ENCODE measurements around the gene SIGLEC12. TPM values are rescaled to one million over a fixed set of nuclear protein-coding genes. Genes with fewer than 3 reads are reported as not detected.
"Not testable (repeated sequence)": the region's sequence is repeated elsewhere in the genome, so short reads cannot be mapped to it uniquely, and the experiment has no call there.

The SIGLEC12 gene
- total and polyA plus RNA-seq, 9 of the 15 experiments (the other 6 are each of a cell fraction or from before 2014, with no cell fraction given), result 0.08 to 1.3 (median 0.54) TPM

DNA sequence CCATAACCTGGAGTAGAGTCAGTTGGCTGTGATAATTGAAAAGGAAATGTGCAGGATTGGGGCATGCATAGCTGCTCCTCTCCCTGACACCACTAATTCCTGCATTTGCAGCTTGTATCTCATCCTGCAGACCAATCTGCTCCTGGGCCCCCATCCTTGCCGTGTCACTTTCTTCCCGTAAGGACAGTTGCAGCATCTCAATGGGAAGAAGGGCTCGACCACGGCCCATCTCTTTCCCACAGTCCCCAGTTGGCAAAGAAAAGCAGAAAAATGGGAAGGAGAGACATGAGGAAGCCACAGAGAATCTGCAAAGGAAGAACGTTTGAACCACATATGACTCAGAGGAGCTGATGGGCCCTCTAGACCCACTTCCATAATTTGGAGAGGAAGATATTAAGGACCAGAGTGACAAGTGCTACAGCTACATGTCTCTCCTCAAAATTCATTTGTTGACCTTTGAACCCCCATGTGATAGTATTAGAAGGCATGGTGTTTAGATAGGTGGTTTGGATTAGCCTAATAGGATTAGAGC is 1.8 kb upstream of the SIGLEC12 start:
- no peak overlapping the region for H2AFZ ChIP-seq (ENCODE audit: low read depth, low read length)
- no peak for DNase-seq (ENCODE audit: extremely low read depth in 1 of 4, low spot score in 3 of 4)
- no peak overlapping the region for H3K27ac ChIP-seq (ENCODE audit: extremely low read depth, low read depth, low read length)
- intact Hi-C loops (cut with micrococcal nuclease) (no loop called here), in situ Hi-C loops (cut with MboI) (no loop called here)
- no peak for ATAC-seq
- no peak overlapping the region for H3K4me3 ChIP-seq
- H3K9ac ChIP-seq (ENCODE audit: insufficient read depth in 1 of 2, low read depth in 2 of 2, low read length in 2 of 2), result no peak overlapping the region
- TF ChIP-seq, protein P1, sequence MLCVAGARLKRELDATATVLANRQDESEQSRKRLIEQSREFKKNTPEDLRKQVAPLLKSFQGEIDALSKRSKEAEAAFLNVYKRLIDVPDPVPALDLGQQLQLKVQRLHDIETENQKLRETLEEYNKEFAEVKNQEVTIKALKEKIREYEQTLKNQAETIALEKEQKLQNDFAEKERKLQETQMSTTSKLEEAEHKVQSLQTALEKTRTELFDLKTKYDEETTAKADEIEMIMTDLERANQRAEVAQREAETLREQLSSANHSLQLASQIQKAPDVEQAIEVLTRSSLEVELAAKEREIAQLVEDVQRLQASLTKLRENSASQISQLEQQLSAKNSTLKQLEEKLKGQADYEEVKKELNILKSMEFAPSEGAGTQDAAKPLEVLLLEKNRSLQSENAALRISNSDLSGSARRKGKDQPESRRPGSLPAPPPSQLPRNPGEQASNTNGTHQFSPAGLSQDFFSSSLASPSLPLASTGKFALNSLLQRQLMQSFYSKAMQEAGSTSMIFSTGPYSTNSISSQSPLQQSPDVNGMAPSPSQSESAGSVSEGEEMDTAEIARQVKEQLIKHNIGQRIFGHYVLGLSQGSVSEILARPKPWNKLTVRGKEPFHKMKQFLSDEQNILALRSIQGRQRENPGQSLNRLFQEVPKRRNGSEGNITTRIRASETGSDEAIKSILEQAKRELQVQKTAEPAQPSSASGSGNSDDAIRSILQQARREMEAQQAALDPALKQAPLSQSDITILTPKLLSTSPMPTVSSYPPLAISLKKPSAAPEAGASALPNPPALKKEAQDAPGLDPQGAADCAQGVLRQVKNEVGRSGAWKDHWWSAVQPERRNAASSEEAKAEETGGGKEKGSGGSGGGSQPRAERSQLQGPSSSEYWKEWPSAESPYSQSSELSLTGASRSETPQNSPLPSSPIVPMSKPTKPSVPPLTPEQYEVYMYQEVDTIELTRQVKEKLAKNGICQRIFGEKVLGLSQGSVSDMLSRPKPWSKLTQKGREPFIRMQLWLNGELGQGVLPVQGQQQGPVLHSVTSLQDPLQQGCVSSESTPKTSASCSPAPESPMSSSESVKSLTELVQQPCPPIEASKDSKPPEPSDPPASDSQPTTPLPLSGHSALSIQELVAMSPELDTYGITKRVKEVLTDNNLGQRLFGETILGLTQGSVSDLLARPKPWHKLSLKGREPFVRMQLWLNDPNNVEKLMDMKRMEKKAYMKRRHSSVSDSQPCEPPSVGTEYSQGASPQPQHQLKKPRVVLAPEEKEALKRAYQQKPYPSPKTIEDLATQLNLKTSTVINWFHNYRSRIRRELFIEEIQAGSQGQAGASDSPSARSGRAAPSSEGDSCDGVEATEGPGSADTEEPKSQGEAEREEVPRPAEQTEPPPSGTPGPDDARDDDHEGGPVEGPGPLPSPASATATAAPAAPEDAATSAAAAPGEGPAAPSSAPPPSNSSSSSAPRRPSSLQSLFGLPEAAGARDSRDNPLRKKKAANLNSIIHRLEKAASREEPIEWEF (CRISPR knock-in tag; IDR thresholded peaks at IDR 0.05), result no peak
- TF ChIP-seq NR2C1 (IDR thresholded peaks at IDR 0.05), result peak; percentile 51
- TF ChIP-seq NR2C1 (tag; IDR thresholded peaks at IDR 0.05), result peak; percentile 42; the same call in 1 of the 2 replicates
- TF ChIP-seq, protein P2, sequence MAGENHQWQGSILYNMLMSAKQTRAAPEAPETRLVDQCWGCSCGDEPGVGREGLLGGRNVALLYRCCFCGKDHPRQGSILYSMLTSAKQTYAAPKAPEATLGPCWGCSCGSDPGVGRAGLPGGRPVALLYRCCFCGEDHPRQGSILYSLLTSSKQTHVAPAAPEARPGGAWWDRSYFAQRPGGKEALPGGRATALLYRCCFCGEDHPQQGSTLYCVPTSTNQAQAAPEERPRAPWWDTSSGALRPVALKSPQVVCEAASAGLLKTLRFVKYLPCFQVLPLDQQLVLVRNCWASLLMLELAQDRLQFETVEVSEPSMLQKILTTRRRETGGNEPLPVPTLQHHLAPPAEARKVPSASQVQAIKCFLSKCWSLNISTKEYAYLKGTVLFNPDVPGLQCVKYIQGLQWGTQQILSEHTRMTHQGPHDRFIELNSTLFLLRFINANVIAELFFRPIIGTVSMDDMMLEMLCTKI (IDR thresholded peaks at IDR 0.05; ENCODE audit: partially characterized antibody), result no peak
- TF ChIP-seq ZC3H8 (IDR thresholded peaks at IDR 0.05), result no peak
- no peak for TF ChIP-seq SREBF1 (IDR thresholded peaks at IDR 0.05; ENCODE audit: borderline replicate concordance, low read depth, low read length)
- TF ChIP-seq ZNF699 (CRISPR knock-in tag; IDR thresholded peaks at IDR 0.05; ENCODE audit: insufficient replicate concordance), result no peak
- TF ChIP-seq MED1 (CRISPR knock-in tag; IDR thresholded peaks at IDR 0.05; ENCODE audit: borderline replicate concordance), result no peak
- TF ChIP-seq ZBTB7A (IDR thresholded peaks at IDR 0.05; ENCODE audit: borderline replicate concordance, control insufficient read depth, low read depth, low read length), result no peak
- peaks cover 31 to 40% of the 10 kb centered on the region in 2 experiments for H3K4me1 ChIP-seq (replicated peaks in 1 of 2; ENCODE audit: control insufficient read depth in 2 of 2, insufficient read depth in 2 of 2, low read length in 2 of 2)
- no peaks in the 10 kb centered on the region for H3K9me1 ChIP-seq (ENCODE audit: control insufficient read depth, insufficient read depth, low read length)
- POLR2A ChIA-PET, result no interaction called here
- H3K27me3 ChIP-seq (ENCODE audit: control insufficient read depth in 2 of 2, insufficient read depth in 2 of 2, low read length in 2 of 2), result no peaks in the 10 kb centered on the region
- H3K4me2 ChIP-seq (ENCODE audit: insufficient read depth, low read length), result no peak overlapping the region
- no TSS peak for BruUV-seq (replicated peaks)
- H3K79me2 ChIP-seq (ENCODE audit: control insufficient read depth, insufficient read depth, low read length), result peaks cover 2% of the 10 kb centered on the region; the same call in 2 of the 3 replicates
- WGBS (ENCODE audit: insufficient coverage, low coverage, missing lambda C conversion rate), result 68% methylated on average over 5 of the region's 5 CpGs
- no peak for FAIRE-seq
- CTCF ChIA-PET (ENCODE audit: low intra/inter-chr PET ratio), result no interaction called here
- no peaks in the 10 kb centered on the region; the same call in 1 of the 2 replicates for H3K9me3 ChIP-seq (replicated peaks; ENCODE audit: control insufficient read depth, insufficient read depth, low read depth, low read length)
- H4K20me1 ChIP-seq (replicated peaks; ENCODE audit: control insufficient read depth, insufficient read depth, low read length), result no peaks in the 10 kb centered on the region
- H3K36me3 ChIP-seq (ENCODE audit: control insufficient read depth, insufficient read depth, low read length), result no peaks in the 10 kb centered on the region

DNA sequence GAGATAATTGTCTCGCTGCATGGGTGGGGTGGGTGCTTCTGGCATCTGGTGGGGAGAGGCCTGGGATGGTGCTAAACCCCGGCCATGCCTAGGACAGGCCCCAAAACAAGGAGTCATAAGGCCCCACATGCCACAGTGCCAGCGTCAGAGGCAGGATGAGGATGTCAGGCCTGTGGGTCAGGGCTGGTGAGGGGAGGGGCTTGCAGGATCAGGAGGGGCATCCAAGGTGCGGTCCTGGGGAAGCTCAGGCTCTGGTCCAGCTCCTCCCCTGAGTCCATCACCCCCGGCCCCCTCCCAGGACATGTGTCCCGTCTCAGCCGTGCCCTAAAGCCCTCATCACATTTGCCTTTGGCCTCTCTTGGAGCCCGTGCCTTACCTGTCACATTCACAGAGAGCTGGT is 669 bp downstream of the SIGLEC12 start:
- H3K36me3 ChIP-seq (ENCODE audit: control insufficient read depth, insufficient read depth, low read length); CTCF ChIA-PET (ENCODE audit: low intra/inter-chr PET ratio); H3K9me3 ChIP-seq (replicated peaks; ENCODE audit: control insufficient read depth, insufficient read depth, low read depth, low read length); intact Hi-C loops (cut with micrococcal nuclease); DNase-seq (ENCODE audit: extremely low read depth in 1 of 4, low spot score in 3 of 4); H3K27ac ChIP-seq (ENCODE audit: extremely low read depth, low read depth, low read length); in situ Hi-C loops (cut with MboI); H2AFZ ChIP-seq (ENCODE audit: low read depth, low read length); H3K4me3 ChIP-seq; ATAC-seq; H3K9me1 ChIP-seq (ENCODE audit: control insufficient read depth, insufficient read depth, low read length); H3K9ac ChIP-seq (ENCODE audit: insufficient read depth in 1 of 2, low read depth in 2 of 2, low read length in 2 of 2); H3K79me2 ChIP-seq (ENCODE audit: control insufficient read depth, insufficient read depth, low read length); H3K27me3 ChIP-seq (ENCODE audit: control insufficient read depth in 2 of 2, insufficient read depth in 2 of 2, low read length in 2 of 2); POLR2A ChIA-PET; H3K4me2 ChIP-seq (ENCODE audit: insufficient read depth, low read length); FAIRE-seq; H4K20me1 ChIP-seq (replicated peaks; ENCODE audit: control insufficient read depth, insufficient read depth, low read length); BruUV-seq (replicated peaks): not testable (repeated sequence)
- H3K4me1 ChIP-seq (replicated peaks in 1 of 2; ENCODE audit: control insufficient read depth in 2 of 2, insufficient read depth in 2 of 2, low read length in 2 of 2), result peaks cover 16 to 25% of the 10 kb centered on the region in 2 experiments
- WGBS (ENCODE audit: insufficient coverage, low coverage, missing lambda C conversion rate), result 36% methylated on average over 2 of the region's 8 CpGs

All from K562 (cell line).